ENCODE results near the gene GSE1. TPM values are rescaled to one million over a fixed set of nuclear protein-coding genes. Genes with fewer than 3 reads are reported as not detected.

GSE1 gene
- polyA plus RNA-seq, 1 donor (not counting 4 experiments of a cell fraction or from before 2014, with no cell fraction given) = 5.0 TPM

DNA sequence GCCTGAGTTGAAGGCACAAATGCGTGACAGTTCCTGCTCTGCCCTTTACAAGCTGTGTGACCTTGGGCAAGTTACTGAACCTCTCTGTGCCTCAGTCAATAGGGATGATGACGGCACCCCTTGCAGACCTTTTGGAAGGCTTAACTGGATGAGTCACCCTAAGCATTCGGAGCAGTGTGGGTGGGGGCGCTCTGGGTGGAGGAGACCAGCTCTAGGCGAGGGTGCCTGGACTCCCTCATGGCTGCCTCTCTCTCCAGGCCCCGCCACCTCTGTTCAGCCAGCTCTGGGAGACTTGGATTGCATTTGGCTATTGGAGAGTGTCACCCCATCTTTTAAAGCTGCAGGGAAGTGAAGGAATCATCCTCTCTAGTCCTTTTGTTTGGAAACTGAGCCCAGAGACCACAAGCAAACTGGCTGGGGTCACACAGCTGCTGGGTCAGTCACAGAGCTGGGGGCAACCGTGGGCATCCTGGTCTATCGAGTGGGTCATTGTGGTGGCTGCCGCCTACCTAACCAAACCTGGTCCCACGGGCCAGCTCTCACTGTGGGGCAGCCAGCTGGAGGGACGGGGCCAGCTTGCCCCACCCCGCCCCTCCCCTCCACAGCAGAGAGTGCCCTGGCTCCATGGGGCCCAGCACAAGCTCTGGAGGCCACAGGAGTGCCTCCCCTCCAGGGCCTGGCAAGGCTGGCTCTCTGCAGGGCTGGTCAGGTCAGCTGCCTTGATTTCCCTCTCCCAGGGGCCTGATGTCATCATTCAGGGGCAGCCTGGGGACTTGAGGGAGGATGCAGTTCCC, 20.2 kb upstream of the GSE1 start:
- Histone ChIP-seq H3K9me3 (ENCODE audit: control insufficient read depth, low read depth, low read length) (no peaks in the 10 kb centered on the region), H3K4me3 (ENCODE audit: control insufficient read depth in 2 of 3, extremely low read depth in 1 of 3, insufficient read depth in 2 of 3, low read depth in 1 of 3, low read length in 3 of 3) (no peak overlapping the region), H3K27ac (ENCODE audit: control insufficient read depth, insufficient read depth, low read length) (no peak overlapping the region), H3K4me2 (ENCODE audit: control insufficient read depth, extremely low read depth, insufficient read depth, low read depth, low read length) (no peak overlapping the region), H2AFZ (ENCODE audit: control insufficient read depth, low read length) (no peak overlapping the region), H3K36me3 (ENCODE audit: control insufficient read depth in 2 of 2, extremely low read depth in 1 of 2, insufficient read depth in 2 of 2, low read length in 2 of 2) (no peaks in the 10 kb centered on the region), H3K27me3 (ENCODE audit: control insufficient read depth, extremely low read depth, insufficient read depth, low read length) (no peaks in the 10 kb centered on the region), H3K9ac (ENCODE audit: control insufficient read depth, extremely low read depth, insufficient read depth, low read length) (no peak overlapping the region), H3K9me1 (ENCODE audit: control insufficient read depth, extremely low read depth, insufficient read depth, low read length) (no peaks in the 10 kb centered on the region), H3K4me1 (ENCODE audit: control insufficient read depth, extremely low read depth, insufficient read depth, low read length) (no peaks in the 10 kb centered on the region), H3K79me2 (ENCODE audit: control insufficient read depth, insufficient read depth, low read length) (no peaks in the 10 kb centered on the region), H4K20me1 (ENCODE audit: control insufficient read depth, extremely low read depth, insufficient read depth, low read length) (no peaks in the 10 kb centered on the region)
- FAIRE-seq (no peak), DNase-seq (ENCODE audit: low read depth, low spot score) (no peak)
- TF ChIP-seq, protein P1, sequence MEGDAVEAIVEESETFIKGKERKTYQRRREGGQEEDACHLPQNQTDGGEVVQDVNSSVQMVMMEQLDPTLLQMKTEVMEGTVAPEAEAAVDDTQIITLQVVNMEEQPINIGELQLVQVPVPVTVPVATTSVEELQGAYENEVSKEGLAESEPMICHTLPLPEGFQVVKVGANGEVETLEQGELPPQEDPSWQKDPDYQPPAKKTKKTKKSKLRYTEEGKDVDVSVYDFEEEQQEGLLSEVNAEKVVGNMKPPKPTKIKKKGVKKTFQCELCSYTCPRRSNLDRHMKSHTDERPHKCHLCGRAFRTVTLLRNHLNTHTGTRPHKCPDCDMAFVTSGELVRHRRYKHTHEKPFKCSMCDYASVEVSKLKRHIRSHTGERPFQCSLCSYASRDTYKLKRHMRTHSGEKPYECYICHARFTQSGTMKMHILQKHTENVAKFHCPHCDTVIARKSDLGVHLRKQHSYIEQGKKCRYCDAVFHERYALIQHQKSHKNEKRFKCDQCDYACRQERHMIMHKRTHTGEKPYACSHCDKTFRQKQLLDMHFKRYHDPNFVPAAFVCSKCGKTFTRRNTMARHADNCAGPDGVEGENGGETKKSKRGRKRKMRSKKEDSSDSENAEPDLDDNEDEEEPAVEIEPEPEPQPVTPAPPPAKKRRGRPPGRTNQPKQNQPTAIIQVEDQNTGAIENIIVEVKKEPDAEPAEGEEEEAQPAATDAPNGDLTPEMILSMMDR (optimal IDR thresholded peaks at IDR 0.05 in 1 of 3, IDR thresholded peaks at IDR 0.05 in 1 of 3, conservative IDR thresholded peaks at IDR 0.05 in 1 of 3; ENCODE audit: extremely low read depth in 1 of 3, insufficient read depth in 2 of 3, low read length in 3 of 3) = no peak
- no peak for TF ChIP-seq EZH2 (IDR thresholded peaks at IDR 0.05; ENCODE audit: low read length)
- dilution Hi-C loops (cut with MboI; ENCODE audit: extremely low pct_ligation_motif_present, low sequenced_read_pairs) = no loop called here

DNA sequence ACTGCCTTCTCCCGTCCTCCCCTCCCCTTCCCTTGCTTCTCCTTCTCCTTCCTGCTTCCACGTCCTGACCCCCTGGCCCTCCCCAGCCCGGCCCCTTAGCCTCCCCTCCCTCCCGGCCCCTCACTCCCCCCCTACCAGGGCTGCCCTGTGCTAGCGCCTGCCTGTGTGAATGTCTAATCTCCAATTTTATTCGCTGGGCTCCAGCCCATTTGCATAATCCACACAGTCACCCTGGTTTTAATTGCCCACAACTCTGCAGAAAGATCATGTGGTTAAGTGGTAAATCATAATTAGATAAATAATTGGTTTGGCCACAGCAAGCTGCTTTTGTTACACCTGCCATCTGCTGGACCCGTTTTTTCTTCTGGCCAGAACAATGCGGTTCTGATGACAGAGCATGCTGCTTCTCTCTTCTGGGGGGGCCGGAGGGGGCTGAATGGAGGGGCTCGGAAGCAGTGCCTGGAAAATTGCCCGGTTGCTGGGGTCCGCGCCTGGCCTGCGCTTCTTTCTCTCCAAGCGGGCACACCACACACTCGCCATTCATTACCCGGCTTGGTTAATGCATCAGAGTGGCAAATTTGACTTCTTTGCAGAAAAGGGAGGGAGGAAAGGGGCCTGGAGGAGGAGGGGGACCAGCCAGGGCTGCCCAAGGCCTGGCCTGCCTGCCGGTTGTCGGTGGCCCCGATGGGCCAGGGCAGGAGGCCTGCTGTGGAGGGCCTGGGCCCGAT, 19.5 kb upstream of the GSE1 start:
- no peak overlapping the region for H3K9ac ChIP-seq (ENCODE audit: control insufficient read depth, extremely low read depth, insufficient read depth, low read length)
- no peak overlapping the region for H3K4me2 ChIP-seq (ENCODE audit: control insufficient read depth, extremely low read depth, insufficient read depth, low read depth, low read length)
- H3K9me1 ChIP-seq (ENCODE audit: control insufficient read depth, extremely low read depth, insufficient read depth, low read length) = no peaks in the 10 kb centered on the region
- H3K27me3 ChIP-seq (ENCODE audit: control insufficient read depth, extremely low read depth, insufficient read depth, low read length) = no peaks in the 10 kb centered on the region
- H3K79me2 ChIP-seq (ENCODE audit: control insufficient read depth, insufficient read depth, low read length) = no peaks in the 10 kb centered on the region
- no peaks in the 10 kb centered on the region for H3K9me3 ChIP-seq (ENCODE audit: control insufficient read depth, low read depth, low read length)
- no peak overlapping the region for H3K4me3 ChIP-seq (ENCODE audit: control insufficient read depth in 2 of 3, extremely low read depth in 1 of 3, insufficient read depth in 2 of 3, low read depth in 1 of 3, low read length in 3 of 3)
- H4K20me1 ChIP-seq (ENCODE audit: control insufficient read depth, extremely low read depth, insufficient read depth, low read length) = no peaks in the 10 kb centered on the region
- no peak for FAIRE-seq
- no peaks in the 10 kb centered on the region for H3K36me3 ChIP-seq (ENCODE audit: control insufficient read depth in 2 of 2, extremely low read depth in 1 of 2, insufficient read depth in 2 of 2, low read length in 2 of 2)
- H2AFZ ChIP-seq (ENCODE audit: control insufficient read depth, low read length) = no peak overlapping the region
- TF ChIP-seq EZH2 (IDR thresholded peaks at IDR 0.05; ENCODE audit: low read length) = no peak
- TF ChIP-seq, protein P1 (optimal IDR thresholded peaks at IDR 0.05 in 1 of 3, IDR thresholded peaks at IDR 0.05 in 1 of 3, conservative IDR thresholded peaks at IDR 0.05 in 1 of 3; ENCODE audit: extremely low read depth in 1 of 3, insufficient read depth in 2 of 3, low read length in 3 of 3) = no peak
- no peak overlapping the region for H3K27ac ChIP-seq (ENCODE audit: control insufficient read depth, insufficient read depth, low read length)
- dilution Hi-C loops (cut with MboI; ENCODE audit: extremely low pct_ligation_motif_present, low sequenced_read_pairs) = no loop called here
- no peaks in the 10 kb centered on the region for H3K4me1 ChIP-seq (ENCODE audit: control insufficient read depth, extremely low read depth, insufficient read depth, low read length)
- DNase-seq (ENCODE audit: low read depth, low spot score) = no peak

Measured in keratinocyte (primary cell).